ENCODE data around the gene CLASP1.
"Not testable (repeated sequence)": the region's sequence is repeated elsewhere in the genome, so short reads cannot be mapped to it uniquely, and the experiment has no call there.

CLASP1 gene

DNA sequence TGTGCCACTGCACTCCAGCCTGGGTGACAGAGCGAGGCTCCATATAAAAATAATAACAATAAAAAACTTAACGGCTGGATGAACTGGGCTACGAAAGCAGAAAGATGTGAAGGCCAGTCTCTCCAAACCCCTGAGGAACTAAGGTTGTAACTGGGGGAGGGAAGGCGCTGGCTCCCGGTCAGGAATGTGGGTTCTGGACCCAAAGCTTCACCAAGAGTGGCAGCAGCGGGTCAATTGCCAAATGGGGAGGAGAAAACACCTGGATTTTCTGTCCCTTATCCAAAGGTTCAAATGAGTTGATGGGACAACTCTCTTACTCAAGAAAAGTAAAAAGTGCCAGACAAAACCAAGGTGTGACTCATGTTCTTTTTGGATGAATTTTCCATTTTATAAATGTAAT lies 304.2 kb downstream of the CLASP1 start:
- Mint-ChIP-seq H3K4me3 (no peak overlapping the region), H3K27me3 (no peaks in the 10 kb centered on the region), H3K27ac (no peak overlapping the region), H3K4me1 (no peaks in the 10 kb centered on the region), H3K36me3 (peaks cover 90% of the 10 kb centered on the region), H3K9me3 (no peaks in the 10 kb centered on the region)
- no peak for ATAC-seq

DNA sequence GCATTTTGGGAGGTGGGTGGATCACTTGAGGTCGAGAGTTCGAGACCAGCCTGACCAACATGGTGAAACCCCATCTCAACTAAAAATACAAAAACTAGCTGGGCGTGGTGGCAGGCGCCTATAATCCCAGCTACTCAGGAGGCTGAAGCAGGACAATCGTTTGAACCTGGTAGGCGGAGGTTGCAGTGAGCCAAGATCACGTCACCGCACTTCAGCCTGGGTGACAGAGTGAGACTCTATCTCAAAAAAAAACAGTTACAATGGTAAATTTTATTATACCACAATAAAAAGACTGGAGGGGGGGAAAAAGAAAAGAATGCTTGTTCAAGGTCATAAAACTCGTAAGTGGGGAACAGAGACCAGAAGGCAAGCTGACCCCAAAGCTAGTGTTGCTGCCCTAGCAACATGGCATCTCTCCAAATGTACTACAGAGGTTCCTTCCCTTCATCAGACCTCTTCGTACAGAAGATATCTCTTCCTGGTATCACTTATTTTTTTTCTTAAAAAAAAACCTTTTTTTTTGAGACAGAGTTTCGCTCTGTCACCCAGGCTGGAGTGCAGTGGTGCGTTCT lies 305.3 kb downstream of the CLASP1 start:
- peaks cover 85% of the 10 kb centered on the region for H3K36me3 Mint-ChIP-seq
- not testable (repeated sequence) for H3K4me3 Mint-ChIP-seq

DNA sequence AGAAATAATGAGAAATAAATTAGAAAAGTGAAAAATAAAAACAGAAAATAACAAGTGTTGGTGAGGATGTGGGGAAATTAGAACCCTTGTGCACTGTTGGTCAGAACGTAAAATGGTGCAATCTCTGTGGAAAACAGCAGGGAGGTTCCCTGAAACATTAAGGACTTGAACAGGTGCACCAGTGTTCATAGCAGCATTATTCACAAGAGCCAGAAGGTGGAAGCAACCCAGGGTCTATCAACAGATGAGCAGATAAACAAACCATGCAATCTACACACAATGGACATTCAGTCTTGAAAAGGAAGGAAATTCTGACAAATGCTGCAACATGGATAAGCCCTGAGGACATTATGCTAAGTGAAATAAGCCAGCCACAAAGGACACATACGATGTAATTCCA lies 306.1 kb downstream of the CLASP1 start:
- H3K4me3 Mint-ChIP-seq = no peak overlapping the region
- H3K36me3 Mint-ChIP-seq = peaks cover 78% of the 10 kb centered on the region
- H3K4me1 Mint-ChIP-seq = no peaks in the 10 kb centered on the region
- H3K9me3 Mint-ChIP-seq = no peaks in the 10 kb centered on the region
- H3K27ac Mint-ChIP-seq = no peak overlapping the region
- no peaks in the 10 kb centered on the region for H3K27me3 Mint-ChIP-seq
- ATAC-seq = no peak

More for the DNA sequence above, 305.3 kb downstream of the CLASP1 start:
- not testable (repeated sequence) for H3K27me3 Mint-ChIP-seq, H3K9me3 Mint-ChIP-seq, ATAC-seq, H3K27ac Mint-ChIP-seq, H3K4me1 Mint-ChIP-seq

DNA sequence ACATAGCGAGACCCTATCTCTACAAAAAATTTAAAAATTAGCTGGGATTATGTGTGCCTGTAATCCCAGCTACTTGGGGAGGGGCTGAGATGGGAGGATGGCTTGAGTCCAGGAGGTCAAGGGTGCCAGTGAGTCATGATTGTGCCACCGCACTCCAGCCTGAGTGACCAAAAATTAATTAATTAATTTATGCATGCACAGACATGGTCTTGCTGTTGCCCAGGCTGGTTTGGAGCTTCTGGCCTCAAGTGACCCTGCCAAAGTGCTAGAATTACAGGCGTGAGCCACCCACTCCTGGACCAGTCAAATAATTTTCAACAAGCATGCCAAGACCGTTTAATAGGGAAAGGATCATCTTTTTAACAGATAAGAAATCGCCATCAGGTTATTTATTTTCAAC lies 306.5 kb downstream of the CLASP1 start:
- no peaks in the 10 kb centered on the region for H3K27me3 Mint-ChIP-seq
- H3K4me1 Mint-ChIP-seq = no peaks in the 10 kb centered on the region
- no peak overlapping the region for H3K4me3 Mint-ChIP-seq
- H3K36me3 Mint-ChIP-seq = peaks cover 74% of the 10 kb centered on the region
- H3K27ac Mint-ChIP-seq = peak overlapping the region; percentile 15
- no peak for ATAC-seq
- H3K9me3 Mint-ChIP-seq = no peaks in the 10 kb centered on the region

- no peak for ATAC-seq
- H3K4me3 Mint-ChIP-seq = no peak overlapping the region
- no peaks in the 10 kb centered on the region for H3K27me3 Mint-ChIP-seq
- no peak overlapping the region for H3K27ac Mint-ChIP-seq
- H3K9me3 Mint-ChIP-seq = no peaks in the 10 kb centered on the region
- H3K36me3 Mint-ChIP-seq = peaks cover 56% of the 10 kb centered on the region
- no peaks in the 10 kb centered on the region for H3K4me1 Mint-ChIP-seq
These were observed 308.3 kb downstream of the CLASP1 start for GRCh38 chr2:121340926-121341325.

GRCh38 chr2:121338281-121338680 lies 311.0 kb downstream of the CLASP1 start:
- H3K4me3 Mint-ChIP-seq = no peak overlapping the region
- H3K27me3 Mint-ChIP-seq = no peaks in the 10 kb centered on the region
- no peak for ATAC-seq
- no peak overlapping the region for H3K27ac Mint-ChIP-seq
- peaks cover 33% of the 10 kb centered on the region for H3K36me3 Mint-ChIP-seq
- no peaks in the 10 kb centered on the region for H3K4me1 Mint-ChIP-seq
- H3K9me3 Mint-ChIP-seq = no peaks in the 10 kb centered on the region

DNA sequence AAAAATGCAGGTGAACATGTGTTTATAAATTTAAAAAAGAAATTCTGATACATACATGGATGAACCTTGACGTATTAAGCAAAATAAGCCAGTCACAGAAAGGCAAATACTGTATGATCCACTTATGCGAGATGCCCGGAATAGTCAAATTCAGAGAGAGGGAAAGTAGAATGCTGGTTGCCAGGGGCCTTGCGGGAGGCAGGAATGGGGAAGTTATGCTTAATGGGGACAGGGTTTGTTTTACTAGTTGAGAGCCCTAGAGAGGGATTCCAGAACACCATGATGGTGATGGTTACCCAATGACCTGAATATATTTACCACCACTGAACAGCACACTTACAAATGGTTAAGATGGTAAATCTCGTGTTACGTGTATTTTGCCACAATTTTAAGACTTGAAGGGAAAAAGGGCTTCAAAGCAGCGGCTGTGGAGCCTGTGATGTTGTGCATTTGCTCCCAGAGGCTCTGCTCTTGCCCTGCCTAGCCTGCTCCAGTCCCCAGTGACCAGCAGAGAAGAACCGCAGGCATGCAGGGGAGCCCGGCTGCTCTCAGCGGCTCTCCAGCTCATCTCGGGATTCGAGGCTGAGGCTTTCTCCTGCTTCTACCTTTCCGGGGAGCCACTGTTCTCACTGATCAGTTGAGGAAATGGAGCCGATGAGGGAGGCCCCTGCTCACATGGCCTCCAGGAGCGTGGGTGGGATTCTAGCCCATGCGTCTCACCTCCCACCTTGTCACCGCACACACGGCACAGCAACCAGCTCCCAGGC lies 312.6 kb downstream of the CLASP1 start:
- H3K27ac Mint-ChIP-seq = no peak overlapping the region
- peaks cover 19% of the 10 kb centered on the region for H3K36me3 Mint-ChIP-seq
- no peaks in the 10 kb centered on the region for H3K9me3 Mint-ChIP-seq
- no peak overlapping the region for H3K4me3 Mint-ChIP-seq
- no peaks in the 10 kb centered on the region for H3K4me1 Mint-ChIP-seq
- peaks cover 10% of the 10 kb centered on the region for H3K27me3 Mint-ChIP-seq
- no peak for ATAC-seq

GRCh38 chr2:121335294-121336290 lies 313.7 kb downstream of the CLASP1 start:
- H3K27me3 Mint-ChIP-seq = peaks cover 16% of the 10 kb centered on the region
- no peak overlapping the region for H3K27ac Mint-ChIP-seq
- H3K4me1 Mint-ChIP-seq = no peaks in the 10 kb centered on the region
- no peak overlapping the region for H3K4me3 Mint-ChIP-seq
- ATAC-seq = no peak
- H3K36me3 Mint-ChIP-seq = peaks cover 9% of the 10 kb centered on the region
- H3K9me3 Mint-ChIP-seq = no peaks in the 10 kb centered on the region

- ATAC-seq = no peak
- Mint-ChIP-seq H3K9me3 (no peaks in the 10 kb centered on the region), H3K4me3 (no peak overlapping the region), H3K27ac (no peak overlapping the region), H3K36me3 (peaks cover under 1% of the 10 kb centered on the region), H3K27me3 (peaks cover 23% of the 10 kb centered on the region), H3K4me1 (no peaks in the 10 kb centered on the region)
These were observed 314.5 kb downstream of the CLASP1 start for GRCh38 chr2:121334581-121335293.

GRCh38 chr2:121333834-121334558 lies 315.3 kb downstream of the CLASP1 start:
- peaks cover 30% of the 10 kb centered on the region for H3K27me3 Mint-ChIP-seq
- no peak overlapping the region for H3K4me3 Mint-ChIP-seq
- no peaks in the 10 kb centered on the region for H3K36me3 Mint-ChIP-seq
- no peak for ATAC-seq
- H3K27ac Mint-ChIP-seq = no peak overlapping the region
- no peaks in the 10 kb centered on the region for H3K9me3 Mint-ChIP-seq
- H3K4me1 Mint-ChIP-seq = no peaks in the 10 kb centered on the region

GRCh38 chr2:121333231-121333630 lies 316.0 kb downstream of the CLASP1 start:
- no peak overlapping the region for H3K27ac Mint-ChIP-seq
- no peak for ATAC-seq
- H3K9me3 Mint-ChIP-seq = no peaks in the 10 kb centered on the region
- no peak overlapping the region for H3K4me3 Mint-ChIP-seq
- peaks cover 31% of the 10 kb centered on the region for H3K27me3 Mint-ChIP-seq
- no peaks in the 10 kb centered on the region for H3K4me1 Mint-ChIP-seq
- no peaks in the 10 kb centered on the region for H3K36me3 Mint-ChIP-seq

DNA sequence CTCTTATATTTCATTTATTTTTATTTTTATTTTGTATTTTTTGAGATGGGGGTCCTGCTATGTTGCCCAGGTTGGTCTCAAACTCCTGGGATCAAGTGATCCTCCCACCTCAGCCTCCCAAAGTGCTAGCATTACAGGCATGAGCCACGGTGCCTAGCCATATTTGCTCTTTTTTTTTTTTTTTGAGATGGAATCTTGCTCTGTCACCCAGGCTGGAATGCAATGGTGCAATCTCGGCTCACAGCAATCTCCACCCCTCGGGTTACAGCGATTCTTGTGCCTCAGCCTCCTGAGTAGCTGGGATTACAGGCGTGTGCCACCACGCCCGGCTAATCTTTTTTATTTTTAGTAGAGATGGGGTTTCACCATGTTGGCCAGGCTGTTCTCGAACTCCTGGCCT lies 317.9 kb downstream of the CLASP1 start:
- H3K4me1 Mint-ChIP-seq, ATAC-seq, H3K9me3 Mint-ChIP-seq, H3K27ac Mint-ChIP-seq, H3K36me3 Mint-ChIP-seq, H3K4me3 Mint-ChIP-seq: not testable (repeated sequence)
- peaks cover 31% of the 10 kb centered on the region for H3K27me3 Mint-ChIP-seq

- ATAC-seq = no peak
- no peak overlapping the region for H3K4me3 Mint-ChIP-seq
- no peaks in the 10 kb centered on the region for H3K9me3 Mint-ChIP-seq
- H3K27me3 Mint-ChIP-seq = peaks cover 31% of the 10 kb centered on the region
- H3K36me3 Mint-ChIP-seq = no peaks in the 10 kb centered on the region
- no peaks in the 10 kb centered on the region for H3K4me1 Mint-ChIP-seq
- no peak overlapping the region for H3K27ac Mint-ChIP-seq
These were observed 318.3 kb downstream of the CLASP1 start for GRCh38 chr2:121330921-121331320.

- Mint-ChIP-seq H3K36me3 (no peaks in the 10 kb centered on the region), H3K4me3 (no peak overlapping the region), H3K9me3 (no peaks in the 10 kb centered on the region), H3K4me1 (no peaks in the 10 kb centered on the region), H3K27ac (no peak overlapping the region), H3K27me3 (peaks cover 40% of the 10 kb centered on the region)
- ATAC-seq = no peak
These were observed 319.5 kb downstream of the CLASP1 start for GRCh38 chr2:121329786-121330185.

Data from stimulated activated memory B cell treated with anti-CD40 and anti-IgM and Interleukin-4, amounts not matched to agents 10 μg/mL and 1 μg/mL and 100 μg/mL, for 72 hours (primary cell).